HG03097 (cell line): ENCODE results near the gene HSPA12A.

Experiments used
- ATAC-seq: cut with Tn5 transposase; IDR thresholded peaks from one replicate; pipeline ENCODE4 v1.9.1; 2021; ENCODE audit not compliant: unreplicated experiment, low FRiP score

HSPA12A gene

DNA sequence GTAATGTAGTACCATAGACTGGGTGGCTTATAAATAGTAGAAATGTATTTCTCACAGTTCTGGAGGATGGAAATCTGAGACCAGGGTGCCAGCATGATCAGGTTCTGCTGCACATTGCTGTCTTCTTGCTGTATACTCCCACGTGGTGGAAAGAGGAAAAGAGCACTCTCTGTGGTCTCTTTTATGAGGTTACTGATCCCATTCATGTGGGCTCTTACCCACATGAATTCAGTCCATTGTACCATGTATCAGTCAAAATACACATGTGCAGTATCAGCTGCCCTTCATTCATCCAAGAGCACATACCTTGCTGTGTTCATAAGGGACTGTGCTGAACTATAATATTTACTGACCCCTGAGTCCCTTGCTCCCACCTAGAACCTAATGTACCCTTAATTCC lies 104.5 kb downstream of the HSPA12A start:
- ATAC-seq: no peak

GRCh38 chr10:116636976-116637375 lies 105.4 kb downstream of the HSPA12A start:
- no peak for ATAC-seq

- ATAC-seq: no peak
Observed at GRCh38 chr10:116636385-116636784, 106.0 kb downstream of the HSPA12A start.

- ATAC-seq: no peak
Observed at GRCh38 chr10:116634126-116634975, 108.0 kb downstream of the HSPA12A start.

DNA sequence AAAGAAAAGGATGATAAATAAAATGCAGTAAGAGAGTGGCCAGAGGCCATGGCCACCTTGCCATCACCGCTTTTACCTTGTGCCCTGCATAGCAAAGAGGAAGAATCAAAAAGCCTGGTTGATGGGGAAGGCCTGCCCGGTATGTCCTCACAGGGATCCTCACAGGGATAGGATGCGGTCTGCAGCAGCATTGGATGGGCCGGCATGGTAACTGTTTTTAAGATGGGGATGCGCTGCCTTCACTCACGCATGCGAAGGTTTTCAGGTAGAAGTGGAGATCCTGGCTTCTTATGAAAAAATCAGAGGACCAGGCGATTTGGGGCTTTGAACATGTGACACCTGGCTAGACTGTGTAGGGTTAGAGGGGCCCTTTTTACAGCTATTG lies 109.2 kb downstream of the HSPA12A start:
- ATAC-seq: no peak

DNA sequence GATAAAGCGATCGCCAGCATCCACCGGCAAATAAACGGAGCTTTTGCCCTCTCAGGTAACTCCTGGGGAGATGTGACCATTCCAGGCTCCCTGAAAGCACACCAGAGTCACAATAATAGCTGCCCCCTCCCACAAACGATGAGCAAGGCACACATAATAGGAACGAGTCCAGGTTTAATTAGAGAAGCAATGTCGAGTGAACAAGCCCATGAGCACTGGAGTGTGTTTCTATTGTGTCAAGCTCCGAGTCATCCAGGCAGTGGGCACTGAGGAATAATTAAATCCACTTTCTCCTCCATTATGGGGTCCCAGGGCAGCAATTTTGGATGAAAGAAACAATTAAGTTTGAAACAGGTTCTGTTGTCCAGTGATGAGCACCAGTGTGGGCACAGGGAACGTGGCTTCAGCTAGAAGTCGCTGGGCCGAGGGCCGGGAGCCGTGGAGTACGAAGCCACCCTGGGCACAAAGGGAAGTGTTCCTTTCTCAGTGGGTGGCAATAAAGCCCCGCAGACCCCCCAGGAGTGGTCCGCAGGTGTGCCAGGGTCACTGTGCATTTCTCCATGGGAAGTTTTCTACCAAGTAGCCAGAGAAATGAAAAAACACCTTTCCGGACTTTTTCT lies 109.7 kb downstream of the HSPA12A start:
- no peak for ATAC-seq

DNA sequence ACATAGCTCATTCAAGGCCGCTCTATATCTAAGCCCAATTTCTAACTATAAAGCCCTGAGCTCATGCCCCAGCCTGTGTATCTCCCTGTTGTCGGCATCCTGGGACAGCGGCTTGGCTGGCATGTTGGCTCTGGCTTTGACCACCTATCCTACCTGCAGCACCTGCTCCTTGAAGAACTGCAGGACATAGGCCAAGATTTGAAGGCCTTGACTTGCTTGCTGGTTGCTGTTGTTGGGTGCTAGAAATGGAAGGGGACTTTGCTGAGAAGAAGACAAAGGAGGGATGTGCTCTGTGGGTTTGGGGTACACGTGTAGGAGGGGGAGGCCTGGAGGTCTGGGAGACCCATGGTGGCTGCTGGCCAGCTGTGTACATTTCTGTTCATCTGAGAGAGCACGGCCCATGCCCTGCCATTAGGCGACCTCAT lies 110.5 kb downstream of the HSPA12A start:
- no peak for ATAC-seq

DNA sequence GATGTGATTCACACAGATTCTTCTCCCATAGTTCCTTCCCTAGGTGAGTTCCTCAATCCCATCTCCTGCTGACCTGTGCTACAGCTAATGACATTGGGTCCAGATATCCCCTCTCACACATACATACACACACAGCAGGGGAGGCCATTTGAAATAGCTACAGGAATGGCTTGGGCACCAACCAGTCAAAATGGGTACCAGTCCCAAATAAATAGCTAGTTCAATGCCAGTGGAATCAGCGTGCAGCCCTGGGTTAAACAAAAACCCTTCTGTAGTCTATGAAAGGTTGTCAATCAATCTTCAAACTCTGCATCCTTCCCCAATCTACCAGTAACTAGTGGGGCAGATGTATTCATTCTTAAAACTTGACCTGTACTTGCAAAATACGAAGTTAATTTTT lies 112.3 kb downstream of the HSPA12A start:
- ATAC-seq: no peak

DNA sequence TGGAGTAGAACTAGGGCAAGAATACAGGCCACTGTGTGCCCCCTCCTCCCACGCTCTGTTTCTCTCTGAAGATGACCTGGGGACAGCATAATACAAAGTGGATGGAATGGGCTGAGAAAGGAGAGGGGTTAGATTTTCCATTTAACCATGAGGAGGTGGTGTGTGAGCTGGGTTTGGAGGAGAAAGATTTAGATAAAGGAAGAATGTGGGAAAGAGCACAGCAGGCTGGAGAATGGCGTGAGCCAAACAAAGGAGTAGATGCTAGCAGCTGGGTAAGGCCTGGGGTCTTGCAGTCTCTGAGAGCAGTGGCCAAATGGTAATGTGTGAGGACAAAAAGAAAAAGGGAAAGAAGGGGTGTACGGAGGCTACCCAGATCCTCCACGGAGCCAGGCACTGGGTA lies 113.0 kb downstream of the HSPA12A start:
- ATAC-seq: no peak

GRCh38 chr10:116627386-116627933 lies 114.9 kb downstream of the HSPA12A start:
- no peak for ATAC-seq

- no peak for ATAC-seq
Observed at GRCh38 chr10:116626815-116627214, 115.6 kb downstream of the HSPA12A start.

GRCh38 chr10:116625845-116626244 lies 116.5 kb downstream of the HSPA12A start:
- no peak for ATAC-seq

- ATAC-seq: no peak
Observed at GRCh38 chr10:116621934-116622655, 120.3 kb downstream of the HSPA12A start.

- no peak for ATAC-seq
Observed at GRCh38 chr10:116621476-116621875, 120.9 kb downstream of the HSPA12A start.
